SH-SY5Y (cell line): ENCODE data around the gene CDKN3.

Source experiments
- GATA2 ChIP-seq: IDR thresholded peaks from 2 replicates; pipeline ENCODE4 v1.6.1; 2011; ENCODE audit warnings: mild to moderate bottlenecking, low read depth, low read length
- GATA3 ChIP-seq: IDR thresholded peaks from 2 replicates; pipeline ENCODE4 v1.6.1; 2011; ENCODE audit warnings: low read depth, mild to moderate bottlenecking, low read length, moderate library complexity

GRCh38 chr14:54394596-54394995 is 2.2 kb upstream of the CDKN3 start:
- TF ChIP-seq GATA3 (no peak), GATA2 (no peak)
